ENCODE measurements around the gene RTN4R.

RTN4R gene

GRCh38 chr22:20295262-20296064, 27.3 kb upstream of the RTN4R start:
- Histone ChIP-seq H4K8ac (ENCODE audit: low read depth, low read length) (no peak overlapping the region), H3K4ac (ENCODE audit: low read length) (no peak overlapping the region), H3K4me3 (ENCODE audit: low read length in 2 of 2) (no peak overlapping the region), H3K79me1 (ENCODE audit: low read depth, low read length) (no peaks in the 10 kb centered on the region), H3K27ac (replicated peaks; ENCODE audit: low read length) (no peak overlapping the region), H3K9ac (ENCODE audit: low read depth, low read length, poor library complexity) (no peak overlapping the region), H4K91ac (ENCODE audit: low read depth, low read length, poor library complexity) (no peak overlapping the region), H3K9me3 (replicated peaks in 1 of 2; ENCODE audit: control insufficient read depth in 2 of 2, insufficient read depth in 1 of 2, low read depth in 1 of 2, low read length in 2 of 2) (no peaks in the 10 kb centered on the region), H2BK5ac (ENCODE audit: low read length) (no peak overlapping the region), H3K27me3 (ENCODE audit: control insufficient read depth in 3 of 3, insufficient read depth in 3 of 3, low read depth in 1 of 3, low read length in 3 of 3) (peaks cover 0 to 69% (median 29%) of the 10 kb centered on the region in 3 experiments), H2BK120ac (ENCODE audit: low read depth, low read length) (no peak overlapping the region), H3K36me3 (replicated peaks in 1 of 2; ENCODE audit: control insufficient read depth in 2 of 2, insufficient read depth in 2 of 2, low read length in 2 of 2) (no peaks in the 10 kb centered on the region), H3K18ac (ENCODE audit: low read length) (no peak overlapping the region), H2AK5ac (ENCODE audit: low read depth, low read length) (no peak overlapping the region), H3K14ac (ENCODE audit: low read length) (no peak overlapping the region), H3K4me2 (ENCODE audit: insufficient read depth, low read length, poor library complexity, severe bottlenecking) (no peak overlapping the region), H3K23ac (ENCODE audit: low read depth, low read length, poor library complexity) (peak overlapping the region; percentile 90), H2BK15ac (ENCODE audit: low read length) (no peak overlapping the region), H2AFZ (ENCODE audit: low read length) (no peak overlapping the region), H3K4me1 (ENCODE audit: control insufficient read depth in 2 of 2, insufficient read depth in 1 of 2, low read depth in 1 of 2, low read length in 2 of 2) (peaks cover 2 to 7% of the 10 kb centered on the region in 2 donors), H2BK12ac (ENCODE audit: low read length) (no peak overlapping the region)
- DNase-seq (ENCODE audit: low spot score): no peak
- no CpG with 5 or more reads among the region's 12 CpGs for WGBS, 2 donors (ENCODE audit: extremely low coverage in 2 of 2, insufficient read length in 2 of 2, insufficient replicate concordance in 1 of 2)

GRCh38 chr22:20292673-20293232, 24.6 kb upstream of the RTN4R start:
- Histone ChIP-seq H3K9me3 (replicated peaks in 1 of 2; ENCODE audit: control insufficient read depth in 2 of 2, insufficient read depth in 1 of 2, low read depth in 1 of 2, low read length in 2 of 2) (no peaks in the 10 kb centered on the region), H3K4me1 (ENCODE audit: control insufficient read depth in 2 of 2, insufficient read depth in 1 of 2, low read depth in 1 of 2, low read length in 2 of 2) (peaks cover 0 to 2% of the 10 kb centered on the region in 2 donors)

DNA sequence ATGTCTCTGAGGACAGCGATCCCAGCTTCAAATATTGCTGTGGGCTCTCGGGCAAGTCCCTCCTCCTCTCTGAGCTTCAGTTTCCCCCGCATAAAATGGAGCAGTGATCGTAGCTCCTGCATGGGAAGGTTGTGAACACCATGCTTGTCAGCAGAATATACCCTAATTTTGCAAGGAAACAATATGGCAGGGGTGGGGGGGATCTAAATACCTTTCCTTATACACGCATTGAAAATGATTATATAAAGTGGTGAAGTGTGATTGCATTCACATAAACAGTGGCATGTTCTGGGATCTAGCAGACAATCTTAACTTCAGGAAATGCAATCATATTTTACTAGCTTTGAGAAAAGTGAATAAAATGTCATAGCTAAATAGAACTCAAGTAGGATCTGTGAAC, 24.0 kb upstream of the RTN4R start:
- Histone ChIP-seq H2AK5ac (ENCODE audit: low read depth, low read length) (peak overlapping the region; percentile 84), H3K79me1 (ENCODE audit: low read depth, low read length) (no peaks in the 10 kb centered on the region), H2AFZ (ENCODE audit: low read length) (no peak overlapping the region), H2BK120ac (ENCODE audit: low read depth, low read length) (no peak overlapping the region), H3K4me1 (ENCODE audit: control insufficient read depth in 2 of 2, insufficient read depth in 1 of 2, low read depth in 1 of 2, low read length in 2 of 2) (peaks cover 0 to 2% of the 10 kb centered on the region in 2 donors), H3K27me3 (ENCODE audit: control insufficient read depth in 3 of 3, insufficient read depth in 3 of 3, low read depth in 1 of 3, low read length in 3 of 3) (peaks cover 0 to 54% (median 8%) of the 10 kb centered on the region in 3 experiments), H3K9ac (ENCODE audit: low read depth, low read length, poor library complexity) (no peak overlapping the region), H3K23ac (ENCODE audit: low read depth, low read length, poor library complexity) (peak overlapping the region; percentile 6), H3K18ac (ENCODE audit: low read length) (no peak overlapping the region), H4K8ac (ENCODE audit: low read depth, low read length) (no peak overlapping the region), H3K9me3 (replicated peaks in 1 of 2; ENCODE audit: control insufficient read depth in 2 of 2, insufficient read depth in 1 of 2, low read depth in 1 of 2, low read length in 2 of 2) (no peaks in the 10 kb centered on the region), H3K14ac (ENCODE audit: low read length) (no peak overlapping the region), H3K4me2 (ENCODE audit: insufficient read depth, low read length, poor library complexity, severe bottlenecking) (no peak overlapping the region), H2BK5ac (ENCODE audit: low read length) (no peak overlapping the region), H3K27ac (replicated peaks; ENCODE audit: low read length) (no peak overlapping the region), H3K36me3 (replicated peaks in 1 of 2; ENCODE audit: control insufficient read depth in 2 of 2, insufficient read depth in 2 of 2, low read length in 2 of 2) (no peaks in the 10 kb centered on the region), H3K4ac (ENCODE audit: low read length) (no peak overlapping the region), H2BK15ac (ENCODE audit: low read length) (no peak overlapping the region), H3K4me3 (ENCODE audit: low read length in 2 of 2) (no peak overlapping the region), H2BK12ac (ENCODE audit: low read length) (no peak overlapping the region), H4K91ac (ENCODE audit: low read depth, low read length, poor library complexity) (peak overlapping the region; percentile 53)
- no CpG with 5 or more reads among the region's 5 CpGs for WGBS, 2 donors (ENCODE audit: extremely low coverage in 2 of 2, insufficient read length in 2 of 2, insufficient replicate concordance in 1 of 2)
- DNase-seq (ENCODE audit: low spot score): no peak

More at GRCh38 chr22:20292673-20293232, 24.6 kb upstream of the RTN4R start:
- Histone ChIP-seq H2AK5ac (ENCODE audit: low read depth, low read length) (no peak overlapping the region), H3K36me3 (replicated peaks in 1 of 2; ENCODE audit: control insufficient read depth in 2 of 2, insufficient read depth in 2 of 2, low read length in 2 of 2) (no peaks in the 10 kb centered on the region), H2BK12ac (ENCODE audit: low read length) (no peak overlapping the region), H2BK15ac (ENCODE audit: low read length) (no peak overlapping the region), H3K23ac (ENCODE audit: low read depth, low read length, poor library complexity) (peak overlapping the region; percentile 85), H3K4me2 (ENCODE audit: insufficient read depth, low read length, poor library complexity, severe bottlenecking) (no peak overlapping the region), H3K4ac (ENCODE audit: low read length) (no peak overlapping the region), H2AFZ (ENCODE audit: low read length) (no peak overlapping the region), H3K4me3 (ENCODE audit: low read length in 2 of 2) (no peak overlapping the region), H4K91ac (ENCODE audit: low read depth, low read length, poor library complexity) (no peak overlapping the region), H3K9ac (ENCODE audit: low read depth, low read length, poor library complexity) (no peak overlapping the region), H3K18ac (ENCODE audit: low read length) (no peak overlapping the region), H2BK5ac (ENCODE audit: low read length) (no peak overlapping the region), H3K79me1 (ENCODE audit: low read depth, low read length) (no peaks in the 10 kb centered on the region), H3K14ac (ENCODE audit: low read length) (no peak overlapping the region), H4K8ac (ENCODE audit: low read depth, low read length) (no peak overlapping the region), H3K27ac (replicated peaks; ENCODE audit: low read length) (no peak overlapping the region), H2BK120ac (ENCODE audit: low read depth, low read length) (no peak overlapping the region), H3K27me3 (ENCODE audit: control insufficient read depth in 3 of 3, insufficient read depth in 3 of 3, low read depth in 1 of 3, low read length in 3 of 3) (peaks cover 0 to 60% (median 14%) of the 10 kb centered on the region in 3 experiments)
- no CpG with 5 or more reads among the region's 13 CpGs for WGBS, 2 donors (ENCODE audit: extremely low coverage in 2 of 2, insufficient read length in 2 of 2, insufficient replicate concordance in 1 of 2)
- DNase-seq (ENCODE audit: low spot score): no peak

DNA sequence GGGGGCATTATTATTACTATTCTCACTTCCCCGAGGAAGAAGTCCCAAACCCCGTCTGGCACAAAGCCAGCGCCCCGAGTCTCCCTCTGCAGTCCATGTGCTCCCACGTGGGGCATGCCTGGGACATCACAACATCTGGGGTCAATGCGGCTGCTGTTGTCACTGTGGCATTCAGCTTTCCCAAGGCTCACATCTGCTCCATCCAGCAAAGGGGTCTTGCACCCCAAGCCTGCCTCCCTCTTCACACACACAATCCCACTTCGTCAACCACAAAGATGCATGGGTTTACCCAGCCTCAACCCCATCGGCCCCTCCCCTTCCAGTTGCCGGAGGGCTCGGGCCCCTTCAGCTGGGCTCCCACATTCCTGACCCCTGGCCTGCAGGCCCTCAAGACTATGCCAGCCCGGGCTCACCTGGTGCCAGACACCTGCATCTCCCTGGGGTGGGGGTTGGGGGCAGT, 23.5 kb upstream of the RTN4R start:
- Histone ChIP-seq H2AFZ (ENCODE audit: low read length) (no peak overlapping the region), H3K79me1 (ENCODE audit: low read depth, low read length) (no peaks in the 10 kb centered on the region), H3K4me3 (ENCODE audit: low read length in 2 of 2) (no peak overlapping the region), H2BK120ac (ENCODE audit: low read depth, low read length) (no peak overlapping the region), H4K91ac (ENCODE audit: low read depth, low read length, poor library complexity) (peak overlapping the region; percentile 53), H2BK5ac (ENCODE audit: low read length) (no peak overlapping the region), H2AK5ac (ENCODE audit: low read depth, low read length) (peak overlapping the region; percentile 84), H3K4me2 (ENCODE audit: insufficient read depth, low read length, poor library complexity, severe bottlenecking) (no peak overlapping the region), H3K9ac (ENCODE audit: low read depth, low read length, poor library complexity) (no peak overlapping the region), H3K4ac (ENCODE audit: low read length) (no peak overlapping the region), H3K9me3 (replicated peaks in 1 of 2; ENCODE audit: control insufficient read depth in 2 of 2, insufficient read depth in 1 of 2, low read depth in 1 of 2, low read length in 2 of 2) (no peaks in the 10 kb centered on the region), H3K27ac (replicated peaks; ENCODE audit: low read length) (no peak overlapping the region), H4K8ac (ENCODE audit: low read depth, low read length) (no peak overlapping the region), H3K4me1 (ENCODE audit: control insufficient read depth in 2 of 2, insufficient read depth in 1 of 2, low read depth in 1 of 2, low read length in 2 of 2) (peaks cover 0 to 2% of the 10 kb centered on the region in 2 donors), H3K23ac (ENCODE audit: low read depth, low read length, poor library complexity) (peak overlapping the region; percentile 6), H2BK12ac (ENCODE audit: low read length) (no peak overlapping the region), H2BK15ac (ENCODE audit: low read length) (no peak overlapping the region), H3K27me3 (ENCODE audit: control insufficient read depth in 3 of 3, insufficient read depth in 3 of 3, low read depth in 1 of 3, low read length in 3 of 3) (peaks cover 0 to 49% (median 3%) of the 10 kb centered on the region in 3 experiments), H3K36me3 (replicated peaks in 1 of 2; ENCODE audit: control insufficient read depth in 2 of 2, insufficient read depth in 2 of 2, low read length in 2 of 2) (no peaks in the 10 kb centered on the region), H3K14ac (ENCODE audit: low read length) (peak overlapping the region; percentile 1), H3K18ac (ENCODE audit: low read length) (peak overlapping the region; percentile 19)
- WGBS, 2 donors (ENCODE audit: extremely low coverage in 2 of 2, insufficient read length in 2 of 2, insufficient replicate concordance in 1 of 2): no CpG with 5 or more reads among the region's 11 CpGs
- DNase-seq (ENCODE audit: low spot score): no peak
